GM20431 (cell line): ENCODE results near the gene ADH1A.
"Not testable (repeated sequence)": the region's sequence is repeated elsewhere in the genome, so short reads cannot be mapped to it uniquely, and the experiment has no call there.

Source experiments
- in situ Hi-C: fragments of 300-500 bp; cut with MseI, MboI; formaldehyde crosslinking; loops from one replicate; pipeline ENCODE4 v1.15.0; 2020; ENCODE audit warnings: low sequenced_read_pairs; ENCODE audit not compliant: unreplicated experiment

Gene ADH1A

GRCh38 chr4:99290848-99291786, at the start of gene ADH1A:
Gene ADH1A, minus strand, starts transcription at chr4:99290985. Its CDS starts 71 bp downstream, at chr4:99290914.
- in situ Hi-C loops = no loop called here

- in situ Hi-C loops = no loop called here
Measured at GRCh38 chr4:99339172-99339571, 48.4 kb upstream of the ADH1A start.

GRCh38 chr4:99336553-99336952, 45.8 kb upstream of the ADH1A start:
- in situ Hi-C loops = no loop called here

GRCh38 chr4:99334880-99335279, 44.1 kb upstream of the ADH1A start:
- in situ Hi-C loops = no loop called here

- in situ Hi-C loops = no loop called here
Measured at GRCh38 chr4:99330648-99331047, 39.9 kb upstream of the ADH1A start.

GRCh38 chr4:99329876-99330275, 39.1 kb upstream of the ADH1A start:
- in situ Hi-C loops = no loop called here

GRCh38 chr4:99324979-99325378, 34.2 kb upstream of the ADH1A start:
- in situ Hi-C loops = no loop called here

- in situ Hi-C loops = no loop called here
Measured at GRCh38 chr4:99324361-99324760, 33.6 kb upstream of the ADH1A start.

GRCh38 chr4:99323756-99324155, 33.0 kb upstream of the ADH1A start:
- in situ Hi-C loops = no loop called here

- in situ Hi-C loops = no loop called here
Measured at GRCh38 chr4:99321241-99322191, 30.7 kb upstream of the ADH1A start, which contains the start of gene ADH1B. Gene ADH1B, minus strand, starts transcription at chr4:99321401. Its CDS starts 70 bp downstream, at chr4:99321331.

- in situ Hi-C loops = not testable (repeated sequence)
Measured at GRCh38 chr4:99317811-99318210, 27.0 kb upstream of the ADH1A start.

GRCh38 chr4:99317354-99317753, 26.6 kb upstream of the ADH1A start:
- in situ Hi-C loops = no loop called here

- in situ Hi-C loops = no loop called here
Measured at GRCh38 chr4:99315839-99316238, 25.1 kb upstream of the ADH1A start.

- in situ Hi-C loops = no loop called here
Measured at GRCh38 chr4:99314211-99314610, 23.4 kb upstream of the ADH1A start.

- in situ Hi-C loops = no loop called here
Measured at GRCh38 chr4:99310389-99310788, 19.6 kb upstream of the ADH1A start.

- in situ Hi-C loops = no loop called here
Measured at GRCh38 chr4:99305638-99306400, 15.0 kb upstream of the ADH1A start.

- in situ Hi-C loops = no loop called here
Measured at GRCh38 chr4:99301376-99302164, 10.8 kb upstream of the ADH1A start.

GRCh38 chr4:99300934-99301333, 10.1 kb upstream of the ADH1A start:
- in situ Hi-C loops = no loop called here

- in situ Hi-C loops = no loop called here
Measured at GRCh38 chr4:99293357-99293756, 2.6 kb upstream of the ADH1A start.
